ENCODE results near the gene ANKRD11.

The ANKRD11 gene

DNA sequence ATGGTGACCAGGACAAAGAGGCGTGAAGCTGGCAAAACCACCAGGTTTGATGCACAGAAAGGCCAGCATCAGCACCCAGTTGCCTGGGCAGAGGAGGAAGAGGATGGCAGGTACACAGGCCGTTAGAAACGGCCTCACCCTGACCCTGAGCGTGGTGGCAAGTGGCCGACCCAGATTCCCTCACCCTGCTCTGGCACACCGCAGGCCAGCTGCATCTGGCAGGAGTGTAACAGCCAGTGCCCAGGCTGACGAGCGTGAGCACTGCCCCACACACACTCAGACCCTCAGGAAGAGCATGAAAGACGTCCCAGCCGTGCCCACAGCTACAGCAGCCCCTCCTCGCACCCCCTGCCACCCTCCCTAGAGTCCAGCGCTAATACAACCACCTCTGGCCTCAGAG lies 82.0 kb downstream of the ANKRD11 start:
- no peak overlapping the region for H3K27ac ChIP-seq (ENCODE audit: low read depth, low read length)
- H3K27me3 ChIP-seq (ENCODE audit: low read length) = no peaks in the 10 kb centered on the region
- H3K36me3 ChIP-seq (ENCODE audit: low read length) = no peaks in the 10 kb centered on the region
- peaks cover 22% of the 10 kb centered on the region for H4K20me1 ChIP-seq (ENCODE audit: low read depth, low read length)
- no peak overlapping the region for H3K4me2 ChIP-seq (ENCODE audit: low read depth, low read length, poor library complexity, severe bottlenecking)
- no peak overlapping the region for H2AFZ ChIP-seq (ENCODE audit: low read depth, low read length, severe bottlenecking)
- no peak for TF ChIP-seq EZH2phosphoT487 (conservative IDR thresholded peaks at IDR 0.05; ENCODE audit: low read length)
- TF ChIP-seq, protein P1, sequence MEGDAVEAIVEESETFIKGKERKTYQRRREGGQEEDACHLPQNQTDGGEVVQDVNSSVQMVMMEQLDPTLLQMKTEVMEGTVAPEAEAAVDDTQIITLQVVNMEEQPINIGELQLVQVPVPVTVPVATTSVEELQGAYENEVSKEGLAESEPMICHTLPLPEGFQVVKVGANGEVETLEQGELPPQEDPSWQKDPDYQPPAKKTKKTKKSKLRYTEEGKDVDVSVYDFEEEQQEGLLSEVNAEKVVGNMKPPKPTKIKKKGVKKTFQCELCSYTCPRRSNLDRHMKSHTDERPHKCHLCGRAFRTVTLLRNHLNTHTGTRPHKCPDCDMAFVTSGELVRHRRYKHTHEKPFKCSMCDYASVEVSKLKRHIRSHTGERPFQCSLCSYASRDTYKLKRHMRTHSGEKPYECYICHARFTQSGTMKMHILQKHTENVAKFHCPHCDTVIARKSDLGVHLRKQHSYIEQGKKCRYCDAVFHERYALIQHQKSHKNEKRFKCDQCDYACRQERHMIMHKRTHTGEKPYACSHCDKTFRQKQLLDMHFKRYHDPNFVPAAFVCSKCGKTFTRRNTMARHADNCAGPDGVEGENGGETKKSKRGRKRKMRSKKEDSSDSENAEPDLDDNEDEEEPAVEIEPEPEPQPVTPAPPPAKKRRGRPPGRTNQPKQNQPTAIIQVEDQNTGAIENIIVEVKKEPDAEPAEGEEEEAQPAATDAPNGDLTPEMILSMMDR (IDR thresholded peaks at IDR 0.05; ENCODE audit: insufficient read depth, low read length, poor library complexity, severe bottlenecking) = no peak
- no peaks in the 10 kb centered on the region for H3F3A ChIP-seq (ENCODE audit: insufficient read depth)
- H3K9me3 ChIP-seq (ENCODE audit: insufficient read depth, low read length) = no peaks in the 10 kb centered on the region
- no peak overlapping the region for H3K4me3 ChIP-seq (ENCODE audit: insufficient read depth, low read length, poor library complexity, severe bottlenecking)
- H3K9me2 ChIP-seq (replicated peaks; ENCODE audit: insufficient read depth, low read length) = no peaks in the 10 kb centered on the region
- peaks cover 98% of the 10 kb centered on the region for H3K79me2 ChIP-seq (ENCODE audit: insufficient read depth, low read length)
- no peak overlapping the region for H3K9ac ChIP-seq (ENCODE audit: low read length)

- Histone ChIP-seq H3K36me3 (ENCODE audit: low read length) (no peaks in the 10 kb centered on the region), H3K79me2 (ENCODE audit: insufficient read depth, low read length) (peaks cover 98% of the 10 kb centered on the region), H3K27me3 (ENCODE audit: low read length) (no peaks in the 10 kb centered on the region), H3K4me2 (ENCODE audit: low read depth, low read length, poor library complexity, severe bottlenecking) (no peak overlapping the region), H4K20me1 (ENCODE audit: low read depth, low read length) (peaks cover 25% of the 10 kb centered on the region), H3K4me3 (ENCODE audit: insufficient read depth, low read length, poor library complexity, severe bottlenecking) (no peak overlapping the region), H3F3A (ENCODE audit: insufficient read depth) (no peaks in the 10 kb centered on the region), H2AFZ (ENCODE audit: low read depth, low read length, severe bottlenecking) (no peak overlapping the region), H3K9me3 (ENCODE audit: insufficient read depth, low read length) (no peaks in the 10 kb centered on the region), H3K9me2 (replicated peaks; ENCODE audit: insufficient read depth, low read length) (no peaks in the 10 kb centered on the region), H3K27ac (ENCODE audit: low read depth, low read length) (no peak overlapping the region), H3K9ac (ENCODE audit: low read length) (no peak overlapping the region)
- no peak for TF ChIP-seq EZH2phosphoT487 (conservative IDR thresholded peaks at IDR 0.05; ENCODE audit: low read length)
- TF ChIP-seq, protein P1 (IDR thresholded peaks at IDR 0.05; ENCODE audit: insufficient read depth, low read length, poor library complexity, severe bottlenecking) = no peak
These were observed 82.4 kb downstream of the ANKRD11 start for GRCh38 chr16:89407925-89408300.

DNA sequence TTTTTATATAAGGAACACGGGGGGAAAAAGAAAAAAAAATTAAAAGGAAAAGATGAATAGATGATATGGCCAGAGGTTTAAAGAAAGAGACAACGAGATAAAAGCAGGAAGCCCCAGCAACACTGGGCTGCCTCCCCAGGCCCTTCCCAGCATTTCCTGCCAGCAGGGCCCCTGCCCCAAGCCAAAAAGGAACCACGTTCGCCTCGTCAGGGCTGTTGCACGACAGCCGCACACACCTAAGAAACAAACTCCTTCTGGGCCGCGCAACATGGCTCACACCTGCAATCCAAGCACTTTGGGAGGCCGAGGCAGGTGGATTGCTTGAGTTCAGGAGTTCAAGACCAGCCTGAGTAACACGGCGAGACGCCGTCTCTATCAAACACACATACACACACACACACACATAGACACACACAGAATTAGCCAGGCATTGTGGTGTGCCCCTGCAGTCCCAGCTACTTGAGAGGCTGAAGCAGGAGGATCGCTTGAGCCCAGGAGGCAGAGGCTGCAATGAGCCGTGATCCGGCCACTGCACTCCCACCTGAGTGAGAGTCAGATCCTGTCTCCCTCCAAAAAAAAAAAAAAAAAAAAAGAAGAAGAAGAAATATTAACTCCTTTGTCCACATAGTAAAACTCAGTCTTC lies 83.0 kb downstream of the ANKRD11 start:
- H3K9me2 ChIP-seq (replicated peaks; ENCODE audit: insufficient read depth, low read length) = no peaks in the 10 kb centered on the region
- no peak overlapping the region for H3K4me2 ChIP-seq (ENCODE audit: low read depth, low read length, poor library complexity, severe bottlenecking)
- no peak overlapping the region for H2AFZ ChIP-seq (ENCODE audit: low read depth, low read length, severe bottlenecking)
- H3F3A ChIP-seq (ENCODE audit: insufficient read depth) = no peaks in the 10 kb centered on the region
- H3K27me3 ChIP-seq (ENCODE audit: low read length) = no peaks in the 10 kb centered on the region
- no peaks in the 10 kb centered on the region for H3K9me3 ChIP-seq (ENCODE audit: insufficient read depth, low read length)
- no peaks in the 10 kb centered on the region for H3K36me3 ChIP-seq (ENCODE audit: low read length)
- no peak overlapping the region for H3K9ac ChIP-seq (ENCODE audit: low read length)
- H3K27ac ChIP-seq (ENCODE audit: low read depth, low read length) = no peak overlapping the region
- H3K4me3 ChIP-seq (ENCODE audit: insufficient read depth, low read length, poor library complexity, severe bottlenecking) = no peak overlapping the region
- no peak for TF ChIP-seq EZH2phosphoT487 (conservative IDR thresholded peaks at IDR 0.05; ENCODE audit: low read length)
- TF ChIP-seq, protein P1 (IDR thresholded peaks at IDR 0.05; ENCODE audit: insufficient read depth, low read length, poor library complexity, severe bottlenecking) = no peak
- peaks cover 98% of the 10 kb centered on the region for H3K79me2 ChIP-seq (ENCODE audit: insufficient read depth, low read length)
- peaks cover 21% of the 10 kb centered on the region; the same call in 1 of the 2 replicates for H4K20me1 ChIP-seq (ENCODE audit: low read depth, low read length)

Data from SU-DHL-6 (cell line).